NCI-H146 (cell line): ENCODE data around the gene BCKDHB.

ENCODE experiments used
- DNase-seq: peaks from one replicate; lab custom pipeline; 2025; lab: John Stamatoyannopoulos, UW

The BCKDHB gene

GRCh38 chr6:80388507-80388906 is 282.0 kb downstream of the BCKDHB start:
- no peak for DNase-seq
